ENCODE results near the gene GTF2E1.

Gene GTF2E1

DNA sequence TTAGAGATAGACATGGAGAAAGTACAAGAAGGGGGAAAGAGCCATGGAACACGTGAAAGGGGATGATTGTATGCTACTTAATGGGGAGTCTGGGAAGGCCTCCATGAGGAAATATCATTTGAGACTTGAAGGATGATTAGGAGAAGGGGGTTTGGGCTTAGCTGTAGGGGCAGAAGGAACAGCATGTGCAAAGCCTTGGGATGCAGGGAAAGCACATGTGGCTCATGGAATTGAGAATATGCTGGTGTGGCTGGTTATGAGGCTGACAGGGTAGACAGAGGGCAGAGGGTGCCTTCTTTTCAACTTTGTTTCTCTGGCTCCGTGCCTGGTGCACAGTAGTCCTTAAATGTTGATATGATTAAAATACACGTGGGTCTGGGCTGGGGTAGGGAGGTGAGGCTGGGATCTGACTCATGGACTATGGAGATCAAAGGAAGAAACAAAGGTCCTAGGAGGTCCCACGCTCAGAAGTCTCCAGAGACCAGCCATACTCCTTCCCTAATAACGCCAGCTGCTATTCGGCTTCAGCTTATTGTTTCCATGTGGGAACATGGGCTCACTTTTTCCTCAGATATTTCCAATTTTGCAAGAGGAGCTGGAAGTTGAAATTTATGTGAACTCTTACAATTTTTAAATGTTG is 1.1 kb downstream of the GTF2E1 start:
- Histone ChIP-seq H3K9me3 (ENCODE audit: control insufficient read depth, insufficient read depth, low read depth, low read length) (no peaks in the 10 kb centered on the region), H3K4me3 (ENCODE audit: low read depth, low read length) (peak overlapping the region; percentile 100), H3K36me3 (ENCODE audit: control insufficient read depth in 2 of 2, insufficient read depth in 1 of 2, low read length in 2 of 2) (no peaks in the 10 kb centered on the region), H3K4me1 (ENCODE audit: control insufficient read depth, insufficient read depth, low read length) (no peaks in the 10 kb centered on the region), H3K27ac (ENCODE audit: extremely low read depth, low read depth, low read length) (no peak overlapping the region)
- no peak for TF ChIP-seq ZNF202 (tag by site-specific recombination; IDR thresholded peaks at IDR 0.05; ENCODE audit: borderline replicate concordance)
- POLR2A ChIA-PET, result no interaction called here
- CTCF ChIA-PET, result interaction anchor here (0.6 to 1.1 kb wide), 2 partner anchors 52 to 491 kb away, joined by 3 read pairs; no protein-coding TSS in a partner anchor

DNA sequence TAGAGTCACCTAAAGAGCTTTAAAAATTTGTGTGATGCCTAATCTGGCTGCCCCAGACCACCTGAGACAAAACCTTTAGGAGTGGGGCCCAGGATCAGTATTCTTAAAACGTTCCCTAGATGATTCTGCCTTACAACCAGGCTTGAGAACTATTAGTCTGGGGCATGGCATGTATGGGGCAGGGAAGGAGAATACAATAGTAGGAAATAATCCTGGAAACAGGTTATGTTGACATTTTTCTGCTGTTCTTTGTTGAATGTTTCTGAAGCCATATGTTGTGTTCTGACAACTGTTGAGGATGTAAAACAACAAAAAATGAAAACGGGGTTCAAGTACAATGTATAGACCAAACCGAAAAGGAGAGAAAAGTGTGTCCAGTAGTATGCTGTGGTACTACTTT is 2.9 kb downstream of the GTF2E1 start:
- CTCF ChIA-PET, result no interaction called here
- peaks cover 0 to 2% of the 10 kb centered on the region in 2 experiments; a peak in 1 of 3 replicates for H3K36me3 ChIP-seq (ENCODE audit: control insufficient read depth in 2 of 2, insufficient read depth in 1 of 2, low read length in 2 of 2)

DNA sequence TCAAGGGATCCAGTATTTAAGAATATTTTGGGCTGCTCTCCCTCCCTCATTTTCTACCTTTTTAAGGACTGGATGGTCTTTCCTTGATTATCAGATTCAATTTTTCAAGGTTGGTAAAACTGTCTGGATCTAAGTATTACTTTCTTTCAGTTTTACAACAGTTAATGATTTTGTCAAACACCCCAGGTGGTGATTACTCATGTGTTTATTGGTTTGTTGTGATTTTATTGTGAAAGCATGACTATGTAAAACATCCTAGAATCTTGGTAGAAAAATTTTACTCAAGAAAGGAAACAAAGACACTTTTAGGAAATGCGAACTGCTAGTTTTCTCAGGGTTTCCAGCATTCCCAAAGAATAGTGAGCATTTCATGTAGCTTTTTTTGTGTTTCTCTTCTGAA is 7.3 kb downstream of the GTF2E1 start:
- ChIA-PET POLR2A (no interaction called here), CTCF (no interaction called here)
- Histone ChIP-seq H3K36me3 (ENCODE audit: control insufficient read depth in 2 of 2, insufficient read depth in 1 of 2, low read length in 2 of 2) (peaks cover 0 to 21% of the 10 kb centered on the region in 2 experiments; a peak in 2 of 3 replicates), H3K4me3 (ENCODE audit: low read depth, low read length) (no peak overlapping the region), H3K27ac (ENCODE audit: extremely low read depth, low read depth, low read length) (no peak overlapping the region), H3K4me1 (ENCODE audit: control insufficient read depth, insufficient read depth, low read length) (no peaks in the 10 kb centered on the region), H3K9me3 (ENCODE audit: control insufficient read depth, insufficient read depth, low read depth, low read length) (no peaks in the 10 kb centered on the region)
- TF ChIP-seq ZNF140 (tag by site-specific recombination; IDR thresholded peaks at IDR 0.05) (no peak), ZBTB48 (tag by site-specific recombination; IDR thresholded peaks at IDR 0.05) (no peak), ZFP37 (tag by site-specific recombination; IDR thresholded peaks at IDR 0.05) (no peak), ZNF621 (tag by site-specific recombination; IDR thresholded peaks at IDR 0.05) (no peak), ZNF175 (tag by site-specific recombination; IDR thresholded peaks at IDR 0.05) (no peak), ZXDB (tag by site-specific recombination; IDR thresholded peaks at IDR 0.05) (no peak), ZNF473 (tag by site-specific recombination; IDR thresholded peaks at IDR 0.05) (no peak), GLI4 (tag by site-specific recombination; IDR thresholded peaks at IDR 0.05) (no peak), ZNF629 (tag by site-specific recombination; IDR thresholded peaks at IDR 0.05) (no peak)
- TF ChIP-seq, protein P1, sequence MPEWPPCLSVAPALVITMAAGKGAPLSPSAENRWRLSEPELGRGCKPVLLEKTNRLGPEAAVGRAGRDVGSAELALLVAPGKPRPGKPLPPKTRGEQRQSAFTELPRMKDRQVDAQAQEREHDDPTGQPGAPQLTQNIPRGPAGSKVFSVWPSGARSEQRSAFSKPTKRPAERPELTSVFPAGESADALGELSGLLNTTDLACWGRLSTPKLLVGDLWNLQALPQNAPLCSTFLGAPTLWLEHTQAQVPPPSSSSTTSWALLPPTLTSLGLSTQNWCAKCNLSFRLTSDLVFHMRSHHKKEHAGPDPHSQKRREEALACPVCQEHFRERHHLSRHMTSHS (tag by site-specific recombination; IDR thresholded peaks at IDR 0.05), result no peak
- TF ChIP-seq, protein P2, sequence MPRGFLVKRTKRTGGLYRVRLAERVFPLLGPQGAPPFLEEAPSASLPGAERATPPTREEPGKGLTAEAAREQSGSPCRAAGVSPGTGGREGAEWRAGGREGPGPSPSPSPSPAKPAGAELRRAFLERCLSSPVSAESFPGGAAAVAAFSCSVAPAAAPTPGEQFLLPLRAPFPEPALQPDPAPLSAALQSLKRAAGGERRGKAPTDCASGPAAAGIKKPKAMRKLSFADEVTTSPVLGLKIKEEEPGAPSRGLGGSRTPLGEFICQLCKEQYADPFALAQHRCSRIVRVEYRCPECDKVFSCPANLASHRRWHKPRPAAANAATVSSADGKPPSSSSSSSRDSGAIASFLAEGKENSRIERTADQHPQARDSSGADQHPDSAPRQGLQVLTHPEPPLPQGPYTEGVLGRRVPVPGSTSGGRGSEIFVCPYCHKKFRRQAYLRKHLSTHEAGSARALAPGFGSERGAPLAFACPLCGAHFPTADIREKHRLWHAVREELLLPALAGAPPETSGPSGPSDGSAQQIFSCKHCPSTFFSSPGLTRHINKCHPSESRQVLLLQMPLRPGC (tag by site-specific recombination; IDR thresholded peaks at IDR 0.05), result no peak
- TF ChIP-seq, protein P3, sequence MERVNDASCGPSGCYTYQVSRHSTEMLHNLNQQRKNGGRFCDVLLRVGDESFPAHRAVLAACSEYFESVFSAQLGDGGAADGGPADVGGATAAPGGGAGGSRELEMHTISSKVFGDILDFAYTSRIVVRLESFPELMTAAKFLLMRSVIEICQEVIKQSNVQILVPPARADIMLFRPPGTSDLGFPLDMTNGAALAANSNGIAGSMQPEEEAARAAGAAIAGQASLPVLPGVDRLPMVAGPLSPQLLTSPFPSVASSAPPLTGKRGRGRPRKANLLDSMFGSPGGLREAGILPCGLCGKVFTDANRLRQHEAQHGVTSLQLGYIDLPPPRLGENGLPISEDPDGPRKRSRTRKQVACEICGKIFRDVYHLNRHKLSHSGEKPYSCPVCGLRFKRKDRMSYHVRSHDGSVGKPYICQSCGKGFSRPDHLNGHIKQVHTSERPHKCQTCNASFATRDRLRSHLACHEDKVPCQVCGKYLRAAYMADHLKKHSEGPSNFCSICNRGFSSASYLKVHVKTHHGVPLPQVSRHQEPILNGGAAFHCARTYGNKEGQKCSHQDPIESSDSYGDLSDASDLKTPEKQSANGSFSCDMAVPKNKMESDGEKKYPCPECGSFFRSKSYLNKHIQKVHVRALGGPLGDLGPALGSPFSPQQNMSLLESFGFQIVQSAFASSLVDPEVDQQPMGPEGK (tag by site-specific recombination; IDR thresholded peaks at IDR 0.05), result no peak
- TF ChIP-seq, protein P4, sequence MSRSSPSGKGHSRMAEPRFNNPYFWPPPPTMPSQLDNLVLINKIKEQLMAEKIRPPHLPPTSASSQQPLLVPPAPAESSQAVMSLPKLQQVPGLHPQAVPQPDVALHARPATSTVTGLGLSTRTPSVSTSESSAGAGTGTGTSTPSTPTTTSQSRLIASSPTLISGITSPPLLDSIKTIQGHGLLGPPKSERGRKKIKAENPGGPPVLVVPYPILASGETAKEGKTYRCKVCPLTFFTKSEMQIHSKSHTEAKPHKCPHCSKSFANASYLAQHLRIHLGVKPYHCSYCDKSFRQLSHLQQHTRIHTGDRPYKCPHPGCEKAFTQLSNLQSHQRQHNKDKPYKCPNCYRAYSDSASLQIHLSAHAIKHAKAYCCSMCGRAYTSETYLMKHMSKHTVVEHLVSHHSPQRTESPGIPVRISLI (tag by site-specific recombination; IDR thresholded peaks at IDR 0.05), result no peak

More for the DNA sequence above, 2.9 kb downstream of the GTF2E1 start:
- Histone ChIP-seq H3K4me3 (ENCODE audit: low read depth, low read length) (no peak overlapping the region), H3K27ac (ENCODE audit: extremely low read depth, low read depth, low read length) (no peak overlapping the region), H3K4me1 (ENCODE audit: control insufficient read depth, insufficient read depth, low read length) (no peaks in the 10 kb centered on the region), H3K9me3 (ENCODE audit: control insufficient read depth, insufficient read depth, low read depth, low read length) (no peaks in the 10 kb centered on the region)
- POLR2A ChIA-PET, result no interaction called here
- TF ChIP-seq, protein P5, sequence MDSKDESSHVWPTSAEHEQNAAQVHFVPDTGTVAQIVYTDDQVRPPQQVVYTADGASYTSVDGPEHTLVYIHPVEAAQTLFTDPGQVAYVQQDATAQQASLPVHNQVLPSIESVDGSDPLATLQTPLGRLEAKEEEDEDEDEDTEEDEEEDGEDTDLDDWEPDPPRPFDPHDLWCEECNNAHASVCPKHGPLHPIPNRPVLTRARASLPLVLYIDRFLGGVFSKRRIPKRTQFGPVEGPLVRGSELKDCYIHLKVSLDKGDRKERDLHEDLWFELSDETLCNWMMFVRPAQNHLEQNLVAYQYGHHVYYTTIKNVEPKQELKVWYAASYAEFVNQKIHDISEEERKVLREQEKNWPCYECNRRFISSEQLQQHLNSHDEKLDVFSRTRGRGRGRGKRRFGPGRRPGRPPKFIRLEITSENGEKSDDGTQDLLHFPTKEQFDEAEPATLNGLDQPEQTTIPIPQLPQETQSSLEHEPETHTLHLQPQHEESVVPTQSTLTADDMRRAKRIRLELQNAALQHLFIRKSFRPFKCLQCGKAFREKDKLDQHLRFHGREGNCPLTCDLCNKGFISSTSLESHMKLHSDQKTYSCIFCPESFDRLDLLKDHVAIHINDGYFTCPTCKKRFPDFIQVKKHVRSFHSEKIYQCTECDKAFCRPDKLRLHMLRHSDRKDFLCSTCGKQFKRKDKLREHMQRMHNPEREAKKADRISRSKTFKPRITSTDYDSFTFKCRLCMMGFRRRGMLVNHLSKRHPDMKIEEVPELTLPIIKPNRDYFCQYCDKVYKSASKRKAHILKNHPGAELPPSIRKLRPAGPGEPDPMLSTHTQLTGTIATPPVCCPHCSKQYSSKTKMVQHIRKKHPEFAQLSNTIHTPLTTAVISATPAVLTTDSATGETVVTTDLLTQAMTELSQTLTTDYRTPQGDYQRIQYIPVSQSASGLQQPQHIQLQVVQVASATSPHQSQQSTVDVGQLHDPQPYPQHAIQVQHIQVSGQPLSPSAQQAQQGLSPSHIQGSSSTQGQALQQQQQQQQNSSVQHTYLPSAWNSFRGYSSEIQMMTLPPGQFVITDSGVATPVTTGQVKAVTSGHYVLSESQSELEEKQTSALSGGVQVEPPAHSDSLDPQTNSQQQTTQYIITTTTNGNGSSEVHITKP (tag by site-specific recombination; IDR thresholded peaks at IDR 0.05), result no peak
- no peak for TF ChIP-seq ZNF555 (tag by site-specific recombination; conservative IDR thresholded peaks at IDR 0.05)
- TF ChIP-seq ZNF777 (tag by site-specific recombination; IDR thresholded peaks at IDR 0.05; ENCODE audit: borderline replicate concordance), result no peak
- no peak for TF ChIP-seq ZNF404 (tag by site-specific recombination; IDR thresholded peaks at IDR 0.05)
- TF ChIP-seq, protein P6, sequence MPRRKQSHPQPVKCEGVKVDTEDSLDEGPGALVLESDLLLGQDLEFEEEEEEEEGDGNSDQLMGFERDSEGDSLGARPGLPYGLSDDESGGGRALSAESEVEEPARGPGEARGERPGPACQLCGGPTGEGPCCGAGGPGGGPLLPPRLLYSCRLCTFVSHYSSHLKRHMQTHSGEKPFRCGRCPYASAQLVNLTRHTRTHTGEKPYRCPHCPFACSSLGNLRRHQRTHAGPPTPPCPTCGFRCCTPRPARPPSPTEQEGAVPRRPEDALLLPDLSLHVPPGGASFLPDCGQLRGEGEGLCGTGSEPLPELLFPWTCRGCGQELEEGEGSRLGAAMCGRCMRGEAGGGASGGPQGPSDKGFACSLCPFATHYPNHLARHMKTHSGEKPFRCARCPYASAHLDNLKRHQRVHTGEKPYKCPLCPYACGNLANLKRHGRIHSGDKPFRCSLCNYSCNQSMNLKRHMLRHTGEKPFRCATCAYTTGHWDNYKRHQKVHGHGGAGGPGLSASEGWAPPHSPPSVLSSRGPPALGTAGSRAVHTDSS (tag by site-specific recombination; IDR thresholded peaks at IDR 0.05), result no peak
- no peak for TF ChIP-seq SP3 (tag by site-specific recombination; IDR thresholded peaks at IDR 0.05)

Data from HEK293 (cell line).